NCI-H1417 treated with DMSO at 0.1 percent for 48 hours (cell line): ENCODE measurements around the gene CIDEB.

ENCODE experiments used
- DNase-seq: peaks from one replicate; lab custom pipeline; 2025; lab: John Stamatoyannopoulos, UW

The CIDEB gene

GRCh38 chr14:24290746-24291145, 17.0 kb downstream of the CIDEB start:
- no peak for DNase-seq

- DNase-seq, result no peak
These were observed 18.0 kb downstream of the CIDEB start for GRCh38 chr14:24289649-24290280.

GRCh38 chr14:24286996-24287395, 20.8 kb downstream of the CIDEB start:
- DNase-seq, result no peak

- DNase-seq, result no peak
These were observed 22.4 kb downstream of the CIDEB start for GRCh38 chr14:24285351-24285750.

- no peak for DNase-seq
These were observed 23.2 kb downstream of the CIDEB start for GRCh38 chr14:24284501-24285035.

- DNase-seq, result no peak
These were observed 23.8 kb downstream of the CIDEB start for GRCh38 chr14:24283796-24284460.

GRCh38 chr14:24282736-24283135, 25.0 kb downstream of the CIDEB start:
- DNase-seq, result no peak

GRCh38 chr14:24281636-24282035, 26.1 kb downstream of the CIDEB start:
- DNase-seq, result no peak

GRCh38 chr14:24280797-24281460, 26.8 kb downstream of the CIDEB start:
- DNase-seq, result no peak

GRCh38 chr14:24279301-24280186, 28.2 kb downstream of the CIDEB start:
- no peak for DNase-seq

GRCh38 chr14:24278424-24278823, 29.4 kb downstream of the CIDEB start:
- no peak for DNase-seq

- DNase-seq, result no peak
These were observed 30.0 kb downstream of the CIDEB start for GRCh38 chr14:24277606-24278321.

GRCh38 chr14:24277071-24277470, 30.7 kb downstream of the CIDEB start:
- DNase-seq, result no peak

- no peak for DNase-seq
These were observed 33.7 kb downstream of the CIDEB start for GRCh38 chr14:24274101-24274543.

GRCh38 chr14:24273422-24273998, 34.3 kb downstream of the CIDEB start:
- DNase-seq, result no peak

GRCh38 chr14:24272467-24272866, 35.3 kb downstream of the CIDEB start:
- no peak for DNase-seq

GRCh38 chr14:24271834-24272263, 35.9 kb downstream of the CIDEB start:
- DNase-seq, result no peak

GRCh38 chr14:24271134-24271833, 36.5 kb downstream of the CIDEB start, which contains the start of gene RABGGTA:
Gene RABGGTA, minus strand, starts transcription at chr14:24271597. Its CDS starts 482 bp downstream, at chr14:24271115.
- peak; percentile 51 for DNase-seq

GRCh38 chr14:24270537-24271133, 37.1 kb downstream of the CIDEB start:
- no peak for DNase-seq
